Endothelial cell of umbilical vein (primary cell): Measurements from ENCODE around the gene OSTC. TPM values are rescaled to one million over a fixed set of nuclear protein-coding genes. Genes with fewer than 3 reads are reported as not detected.

Source experiments
- BruUV-seq: library from RNA; stranded (reverse); fragments of 400-500 nt; replicated peaks from 2 replicates; lab custom pipeline; 2021; lab: Mats Ljungman, UMichigan
- CTCF ChIA-PET: fragments of 300-600, 350-600 bp; sonication (Branson Sonifier 250); formaldehyde crosslinking; loops from one replicate; lab custom pipeline; 2021; ENCODE audit warnings: antibody characterized with exemption, inconsistent platforms; lab: Charles Lee
- POLR2A ChIA-PET: fragments of 300-600, 350-600 bp; sonication (Branson Sonifier 250); formaldehyde crosslinking; loops from one replicate; lab custom pipeline; 2021; ENCODE audit warnings: antibody characterized with exemption, inconsistent platforms; lab: Charles Lee
- DNase-seq: peaks from one replicate; pipeline ENCODE4 v3.0.0-alpha.2; 2011; ENCODE audit warnings: low read depth, low spot score
- FAIRE-seq: peaks from 2 replicates; lab custom pipeline; 2011; peaks lifted over from hg19 to GRCh38; lab: Jason Lieb, UNC
- H2AFZ ChIP-seq: 2 replicates; pipeline ENCODE4 v1.6.0; 2012; ENCODE audit warnings: low read depth, low read length, control low read depth, inconsistent platforms
- H3K27ac ChIP-seq: 2 replicates; pipeline ENCODE4 v1.5.1; 2011; ENCODE audit warnings: low read depth, mild to moderate bottlenecking, control low read depth, low read length, moderate library complexity; ENCODE audit not compliant: insufficient read depth
- H3K27me3 ChIP-seq, 2 experiments: 2 replicates each; pipeline versions ENCODE4 v1.6.0 to v1.6.1; 2011; ENCODE audit warnings: low read length in 2 of 2, mixed read lengths in 1 of 2; ENCODE audit not compliant: control insufficient read depth in 2 of 2, insufficient read depth in 2 of 2
- H3K36me3 ChIP-seq, 2 experiments: 2 replicates in 1 of 2; 3 replicates in 1 of 2; pipeline ENCODE4 v1.5.1; 2011; ENCODE audit warnings: low read length in 2 of 2, mild to moderate bottlenecking in 1 of 2, moderate library complexity in 1 of 2; ENCODE audit not compliant: control insufficient read depth in 2 of 2, insufficient read depth in 2 of 2; ENCODE audit errors: extremely low read depth in 1 of 2
- H3K4me1 ChIP-seq: 3 replicates; pipeline ENCODE4 v1.5.1; 2011; ENCODE audit warnings: mild to moderate bottlenecking, low read length; ENCODE audit not compliant: control insufficient read depth, insufficient read depth; ENCODE audit errors: extremely low read depth
- H3K4me2 ChIP-seq: 2 replicates; pipeline ENCODE4 v1.6.1; 2011; ENCODE audit warnings: low read length, control low read depth, mixed read lengths; ENCODE audit not compliant: insufficient read depth
- H3K4me3 ChIP-seq, 3 experiments: fragments of 200-600 bp in 1 of 3; sonication (generic), shearing (Covaris generic) in 1 of 3; replicated peaks in 1 of 3; 2 replicates each; pipeline ENCODE4 v1.5.1; 2011 to 2016; ENCODE audit warnings: control low read depth in 3 of 3, low read length in 3 of 3, mild to moderate bottlenecking in 2 of 3, inconsistent platforms in 1 of 3, low read depth in 1 of 3, moderate library complexity in 1 of 3; ENCODE audit not compliant: insufficient read depth in 1 of 3
- H3K79me2 ChIP-seq: 2 replicates; pipeline ENCODE4 v1.6.0; 2012; ENCODE audit warnings: low read length, inconsistent platforms; ENCODE audit not compliant: control insufficient read depth, insufficient read depth
- H3K9ac ChIP-seq: replicated peaks from 2 replicates; pipeline ENCODE3; 2011; ENCODE audit warnings: low read length, control low read depth; ENCODE audit not compliant: insufficient read depth; ENCODE audit errors: extremely low read depth
- H3K9me1 ChIP-seq: replicated peaks from 3 replicates; pipeline ENCODE4 v1.6.0; 2011; ENCODE audit warnings: mild to moderate bottlenecking, low read length; ENCODE audit not compliant: control insufficient read depth, insufficient read depth; ENCODE audit errors: extremely low read depth
- H3K9me3 ChIP-seq: replicated peaks from 2 replicates; pipeline ENCODE4 v1.5.1; 2012; ENCODE audit warnings: low read length, inconsistent platforms; ENCODE audit not compliant: control insufficient read depth, insufficient read depth
- H4K20me1 ChIP-seq: replicated peaks from 2 replicates; pipeline ENCODE3; 2011; ENCODE audit warnings: mild to moderate bottlenecking, low read length; ENCODE audit not compliant: control insufficient read depth, insufficient read depth; ENCODE audit errors: extremely low read depth
- EZH2 ChIP-seq: IDR thresholded peaks from 2 replicates; pipeline ENCODE4 v1.6.1; 2012; ENCODE audit warnings: borderline replicate concordance, low read depth, mild to moderate bottlenecking, moderate library complexity, low read length, inconsistent platforms; ENCODE audit not compliant: severe bottlenecking
- FOS ChIP-seq: IDR thresholded peaks from 2 replicates; pipeline ENCODE4 v1.6.1; 2011; ENCODE audit warnings: mild to moderate bottlenecking, low read length, moderate library complexity, borderline replicate concordance; ENCODE audit not compliant: insufficient read depth
- GATA2 ChIP-seq: IDR thresholded peaks from 2 replicates; pipeline ENCODE4 v1.7.0; 2011; ENCODE audit warnings: low read depth, mild to moderate bottlenecking, moderate library complexity, mixed read lengths, low read length; ENCODE audit not compliant: insufficient read length, insufficient read depth
- JUN ChIP-seq: IDR thresholded peaks from 2 replicates; pipeline ENCODE4 v1.6.1; 2011; ENCODE audit warnings: borderline replicate concordance, low read depth; ENCODE audit not compliant: insufficient read length, insufficient read depth
- MYC ChIP-seq: IDR thresholded peaks from one replicate; pipeline ENCODE4 v1.6.1; 2011; ENCODE audit warnings: mild to moderate bottlenecking, low read depth, low read length
- POLR2A ChIP-seq: IDR thresholded peaks from 2 replicates; pipeline ENCODE4 v1.6.1; 2012; ENCODE audit warnings: low read depth, mild to moderate bottlenecking, control low read depth, low read length
- POLR2AphosphoS5 ChIP-seq: IDR thresholded peaks from 2 replicates; pipeline ENCODE4 v1.6.1; 2012; ENCODE audit warnings: low read depth, mild to moderate bottlenecking, control low read depth, low read length, moderate library complexity; ENCODE audit not compliant: insufficient read depth
- dilution Hi-C: fragments of 300-500 bp; cut with MboI; formaldehyde crosslinking; loops from one replicate; pipeline ENCODE4 v1.15.0; 2019; ENCODE audit warnings: low sequenced_read_pairs; ENCODE audit not compliant: extremely low pct_ligation_motif_present
- intact Hi-C: fragments of 100-400 bp; cut with micrococcal nuclease; formaldehyde crosslinking; loops from one replicate; pipeline ENCODE4 v1.10.0; 2022
- polyA plus RNA-seq, 4 experiments: library from polyadenylated mRNA; depleted of rRNA in 3 of 4; stranded (reverse) in 3 of 4; unstranded in 1 of 4; fragments of >200 nt; gene quantifications; 2 replicates each; pipeline versions ENCODE4 v1.2.1 to v1.2.3, GENCODE V29; 2011 to 2012; ENCODE audit warnings: missing spikeins in 1 of 4
- total RNA-seq: library from RNA; stranded (reverse); gene quantifications from 2 replicates; pipeline ENCODE4 v1.2.3, GENCODE V29; 2021
- TF ChIP-seq, protein P1 (sequence below), 2 donors: IDR thresholded peaks; 1 replicate in 1 of 2; 2 replicates in 1 of 2; pipeline ENCODE4 v1.5.1; 2011; ENCODE audit warnings: low read length in 2 of 2, mild to moderate bottlenecking in 2 of 2, moderate library complexity in 2 of 2, control low read depth in 1 of 2, inconsistent platforms in 1 of 2, low read depth in 1 of 2; ENCODE audit not compliant: insufficient read depth in 1 of 2; ENCODE audit errors: extremely low read depth in 1 of 2
- TF ChIP-seq, protein P2 (sequence below): IDR thresholded peaks from 2 replicates; pipeline ENCODE4 v1.6.1; 2011; ENCODE audit not compliant: insufficient read depth, insufficient read length

The OSTC gene
- total and polyA plus RNA-seq, 2 donors (not counting 3 experiments of a cell fraction or from before 2014, with no cell fraction given): 196 to 310 TPM

DNA sequence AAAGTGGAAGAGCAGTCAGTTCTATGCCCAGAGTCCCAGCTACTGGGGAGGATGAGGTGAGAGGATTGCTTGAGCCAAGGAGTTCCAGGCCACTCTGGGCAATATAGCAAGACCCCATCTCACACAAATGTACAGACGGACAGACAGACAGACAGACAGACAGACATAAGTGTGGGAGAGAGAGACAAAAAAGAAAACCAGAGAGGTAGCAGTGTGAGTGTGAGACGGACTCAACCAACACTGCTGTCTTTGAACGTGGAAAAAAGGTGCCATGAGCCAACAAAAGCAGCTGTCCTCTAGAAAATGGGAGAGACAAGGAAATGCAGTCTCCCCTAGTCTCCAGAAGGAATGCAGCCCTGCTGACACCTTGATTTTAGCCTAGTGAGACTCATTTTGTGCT, 48.2 kb upstream of the OSTC start:
- H2AFZ ChIP-seq: no peak overlapping the region
- CTCF ChIA-PET: no interaction called here
- H3K27ac ChIP-seq: no peak overlapping the region
- H3K27me3 ChIP-seq: no peaks in the 10 kb centered on the region
- H3K79me2 ChIP-seq: no peaks in the 10 kb centered on the region
- H3K4me3 ChIP-seq: no peak overlapping the region
- no peaks in the 10 kb centered on the region for H3K9me1 ChIP-seq
- POLR2A ChIA-PET: no interaction called here
- no peaks in the 10 kb centered on the region for H3K9me3 ChIP-seq
- FAIRE-seq (no peak), DNase-seq (no peak)
- no peaks in the 10 kb centered on the region for H4K20me1 ChIP-seq
- BruUV-seq: no TSS peak
- intact Hi-C loops (no loop called here), dilution Hi-C loops (no loop called here)
- H3K9ac ChIP-seq: no peak overlapping the region
- H3K4me2 ChIP-seq: no peak overlapping the region
- no peaks in the 10 kb centered on the region for H3K36me3 ChIP-seq
- no peaks in the 10 kb centered on the region for H3K4me1 ChIP-seq
- TF ChIP-seq JUN (no peak), EZH2 (no peak), FOS (no peak), POLR2AphosphoS5 (no peak), MYC (no peak), GATA2 (no peak), POLR2A (no peak)
- TF ChIP-seq, protein P1, sequence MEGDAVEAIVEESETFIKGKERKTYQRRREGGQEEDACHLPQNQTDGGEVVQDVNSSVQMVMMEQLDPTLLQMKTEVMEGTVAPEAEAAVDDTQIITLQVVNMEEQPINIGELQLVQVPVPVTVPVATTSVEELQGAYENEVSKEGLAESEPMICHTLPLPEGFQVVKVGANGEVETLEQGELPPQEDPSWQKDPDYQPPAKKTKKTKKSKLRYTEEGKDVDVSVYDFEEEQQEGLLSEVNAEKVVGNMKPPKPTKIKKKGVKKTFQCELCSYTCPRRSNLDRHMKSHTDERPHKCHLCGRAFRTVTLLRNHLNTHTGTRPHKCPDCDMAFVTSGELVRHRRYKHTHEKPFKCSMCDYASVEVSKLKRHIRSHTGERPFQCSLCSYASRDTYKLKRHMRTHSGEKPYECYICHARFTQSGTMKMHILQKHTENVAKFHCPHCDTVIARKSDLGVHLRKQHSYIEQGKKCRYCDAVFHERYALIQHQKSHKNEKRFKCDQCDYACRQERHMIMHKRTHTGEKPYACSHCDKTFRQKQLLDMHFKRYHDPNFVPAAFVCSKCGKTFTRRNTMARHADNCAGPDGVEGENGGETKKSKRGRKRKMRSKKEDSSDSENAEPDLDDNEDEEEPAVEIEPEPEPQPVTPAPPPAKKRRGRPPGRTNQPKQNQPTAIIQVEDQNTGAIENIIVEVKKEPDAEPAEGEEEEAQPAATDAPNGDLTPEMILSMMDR (IDR thresholded peaks at IDR 0.05; ENCODE audit: extremely low read depth in 1 of 2, insufficient read depth in 1 of 2, low read depth in 1 of 2, low read length in 2 of 2): no peak
- TF ChIP-seq, protein P2, sequence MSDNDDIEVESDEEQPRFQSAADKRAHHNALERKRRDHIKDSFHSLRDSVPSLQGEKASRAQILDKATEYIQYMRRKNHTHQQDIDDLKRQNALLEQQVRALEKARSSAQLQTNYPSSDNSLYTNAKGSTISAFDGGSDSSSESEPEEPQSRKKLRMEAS: no peak
